Fibroblast of pulmonary artery (primary cell): Measurements from ENCODE around the gene NFKBIE.
A peak's percentile ranks its signal among the peaks of the same experiment; 100 is the strongest.

Experiments used
- DNase-seq: peaks from one replicate; pipeline ENCODE4 v3.0.0-alpha.2; 2010; ENCODE audit warnings: low read depth
- H3K4me3 ChIP-seq: replicated peaks from 2 replicates; pipeline ENCODE4 v1.5.1; 2011; ENCODE audit warnings: low read depth, mild to moderate bottlenecking, control low read depth, low read length, moderate library complexity
- TF ChIP-seq, protein P1 (sequence below): IDR thresholded peaks from 2 replicates; pipeline ENCODE4 v1.5.1; 2011; ENCODE audit warnings: mild to moderate bottlenecking, control low read depth, low read length, inconsistent platforms; ENCODE audit errors: missing control alignments

Gene NFKBIE

DNA sequence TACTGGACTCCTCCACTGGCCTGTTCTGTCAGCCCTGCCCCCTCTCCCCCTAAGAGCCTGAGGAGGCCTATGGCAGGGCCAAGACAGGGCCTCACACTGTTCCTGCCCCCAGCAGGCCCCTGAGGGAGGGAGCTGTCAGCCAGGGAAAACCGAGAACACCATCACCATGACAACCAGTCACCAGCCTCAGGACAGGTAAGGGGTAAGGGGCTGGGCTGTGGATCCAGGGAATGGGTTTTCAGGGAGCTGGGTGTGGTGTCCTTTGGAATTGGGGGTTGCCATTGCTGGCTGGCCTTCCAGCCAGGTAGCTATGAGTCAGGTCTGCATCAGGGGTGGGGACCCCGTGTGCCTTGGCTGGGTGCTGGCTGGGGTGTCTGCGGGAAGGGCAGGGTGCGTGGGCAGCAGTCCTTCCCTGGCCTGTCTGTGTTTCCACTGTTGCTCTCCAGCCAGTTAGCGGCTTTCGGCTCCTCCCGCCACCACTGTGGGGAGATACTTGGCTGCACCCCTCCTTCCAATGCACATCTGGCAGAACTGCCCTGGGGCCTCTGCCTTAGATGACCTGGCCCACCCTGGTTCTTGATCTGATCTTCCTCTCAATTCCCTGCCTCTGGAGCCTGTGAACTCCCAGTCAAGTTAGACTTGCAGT lies 38.1 kb downstream of the NFKBIE start:
- TF ChIP-seq, protein P1, sequence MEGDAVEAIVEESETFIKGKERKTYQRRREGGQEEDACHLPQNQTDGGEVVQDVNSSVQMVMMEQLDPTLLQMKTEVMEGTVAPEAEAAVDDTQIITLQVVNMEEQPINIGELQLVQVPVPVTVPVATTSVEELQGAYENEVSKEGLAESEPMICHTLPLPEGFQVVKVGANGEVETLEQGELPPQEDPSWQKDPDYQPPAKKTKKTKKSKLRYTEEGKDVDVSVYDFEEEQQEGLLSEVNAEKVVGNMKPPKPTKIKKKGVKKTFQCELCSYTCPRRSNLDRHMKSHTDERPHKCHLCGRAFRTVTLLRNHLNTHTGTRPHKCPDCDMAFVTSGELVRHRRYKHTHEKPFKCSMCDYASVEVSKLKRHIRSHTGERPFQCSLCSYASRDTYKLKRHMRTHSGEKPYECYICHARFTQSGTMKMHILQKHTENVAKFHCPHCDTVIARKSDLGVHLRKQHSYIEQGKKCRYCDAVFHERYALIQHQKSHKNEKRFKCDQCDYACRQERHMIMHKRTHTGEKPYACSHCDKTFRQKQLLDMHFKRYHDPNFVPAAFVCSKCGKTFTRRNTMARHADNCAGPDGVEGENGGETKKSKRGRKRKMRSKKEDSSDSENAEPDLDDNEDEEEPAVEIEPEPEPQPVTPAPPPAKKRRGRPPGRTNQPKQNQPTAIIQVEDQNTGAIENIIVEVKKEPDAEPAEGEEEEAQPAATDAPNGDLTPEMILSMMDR = no peak
- H3K4me3 ChIP-seq = no peak overlapping the region
- no peak for DNase-seq

DNA sequence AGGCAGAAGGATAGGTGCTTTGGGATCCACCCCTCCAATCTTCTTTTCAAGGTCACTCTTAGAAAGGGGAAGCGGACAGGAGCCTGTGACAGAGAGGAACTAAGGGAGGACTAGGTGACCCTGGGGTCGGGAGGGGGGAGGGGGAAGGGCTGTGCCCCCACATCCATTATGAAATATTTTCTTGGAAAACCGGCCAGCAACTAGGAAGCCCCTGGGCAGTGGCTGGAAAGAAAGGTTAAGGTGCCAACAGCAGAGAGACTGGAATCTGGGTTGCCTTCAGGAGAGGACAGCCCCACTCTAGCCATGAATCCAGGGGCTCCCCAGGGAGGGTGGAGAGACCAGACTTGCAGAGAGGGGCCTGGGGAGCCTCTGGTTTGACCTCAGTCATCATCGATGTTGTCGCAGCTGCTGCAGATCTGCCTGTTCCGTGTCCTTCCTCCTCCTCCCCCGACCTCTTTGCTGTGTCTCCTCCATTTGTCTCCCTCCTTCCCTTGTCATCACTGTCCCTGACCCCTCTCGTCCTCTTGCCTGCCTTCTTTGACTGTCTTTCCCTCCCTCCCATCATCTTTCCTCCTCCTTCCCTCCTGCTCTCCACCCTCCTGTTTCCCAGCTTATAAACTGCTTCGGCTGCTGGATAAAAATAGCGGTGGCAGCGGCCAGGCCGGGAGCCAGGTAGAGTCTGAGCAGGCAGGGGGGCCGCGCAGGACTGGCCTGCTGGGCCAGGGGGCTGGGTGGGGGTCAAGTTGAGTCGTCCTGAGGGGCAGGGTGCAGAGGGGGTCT lies 38.8 kb downstream of the NFKBIE start:
- TF ChIP-seq, protein P1 = no peak
- no peak for DNase-seq
- no peak overlapping the region for H3K4me3 ChIP-seq

DNA sequence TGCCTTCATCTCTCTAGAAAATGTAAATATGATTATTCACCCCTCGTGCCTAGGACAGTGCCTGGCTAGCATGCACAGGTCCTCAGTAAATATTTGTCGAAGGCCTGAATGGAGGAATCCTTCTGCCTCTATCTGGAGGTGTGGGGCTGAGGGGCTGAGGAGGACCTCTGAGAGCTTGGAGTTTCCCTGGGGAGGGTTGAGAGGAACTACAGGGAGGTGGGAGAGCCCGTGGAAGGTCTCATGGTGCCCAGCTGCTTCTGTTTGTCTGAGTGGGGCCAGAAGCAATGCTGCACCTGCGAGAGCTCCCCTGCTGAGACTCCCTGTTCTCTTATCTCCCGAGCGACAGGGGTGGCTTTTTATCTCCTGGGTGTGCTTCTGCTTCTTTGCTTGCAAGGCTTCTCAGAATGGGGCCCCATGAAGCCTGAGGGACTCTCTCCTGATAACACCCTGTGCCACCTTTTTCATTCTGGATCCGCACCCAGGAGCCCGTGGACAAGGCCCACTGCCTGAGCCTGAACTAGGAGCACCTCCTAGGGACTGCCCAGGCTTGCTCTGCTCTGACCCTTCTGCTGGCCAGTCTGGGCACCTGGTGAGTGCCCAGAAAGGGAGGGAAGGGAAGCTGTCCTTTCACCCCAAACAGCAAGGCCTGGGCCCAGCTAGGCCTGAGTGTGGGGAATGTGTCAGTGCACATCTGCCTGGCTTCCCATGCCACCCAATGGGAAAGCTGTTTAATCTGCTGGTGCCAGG lies 39.6 kb downstream of the NFKBIE start:
- H3K4me3 ChIP-seq = no peak overlapping the region
- no peak for DNase-seq
- TF ChIP-seq, protein P1 = no peak

DNA sequence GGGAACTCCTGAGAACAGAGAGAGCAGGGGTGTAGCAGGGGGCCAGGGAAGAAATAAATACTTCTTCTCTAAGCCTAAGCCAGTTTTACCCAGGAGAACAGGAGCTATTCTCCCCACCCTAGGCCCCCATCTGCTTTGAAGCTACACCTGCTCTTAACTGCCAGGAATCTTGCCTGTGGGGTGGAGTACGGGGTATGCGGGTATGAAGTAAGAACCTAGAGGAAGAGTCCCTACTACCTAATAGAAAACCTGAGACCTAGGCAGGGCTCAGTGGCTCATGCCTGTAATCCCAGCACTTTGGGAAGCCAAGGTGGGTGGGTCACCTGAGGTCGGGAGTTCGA lies 40.4 kb downstream of the NFKBIE start:
- TF ChIP-seq, protein P1 = no peak
- no peak for DNase-seq
- H3K4me3 ChIP-seq = no peak overlapping the region

DNA sequence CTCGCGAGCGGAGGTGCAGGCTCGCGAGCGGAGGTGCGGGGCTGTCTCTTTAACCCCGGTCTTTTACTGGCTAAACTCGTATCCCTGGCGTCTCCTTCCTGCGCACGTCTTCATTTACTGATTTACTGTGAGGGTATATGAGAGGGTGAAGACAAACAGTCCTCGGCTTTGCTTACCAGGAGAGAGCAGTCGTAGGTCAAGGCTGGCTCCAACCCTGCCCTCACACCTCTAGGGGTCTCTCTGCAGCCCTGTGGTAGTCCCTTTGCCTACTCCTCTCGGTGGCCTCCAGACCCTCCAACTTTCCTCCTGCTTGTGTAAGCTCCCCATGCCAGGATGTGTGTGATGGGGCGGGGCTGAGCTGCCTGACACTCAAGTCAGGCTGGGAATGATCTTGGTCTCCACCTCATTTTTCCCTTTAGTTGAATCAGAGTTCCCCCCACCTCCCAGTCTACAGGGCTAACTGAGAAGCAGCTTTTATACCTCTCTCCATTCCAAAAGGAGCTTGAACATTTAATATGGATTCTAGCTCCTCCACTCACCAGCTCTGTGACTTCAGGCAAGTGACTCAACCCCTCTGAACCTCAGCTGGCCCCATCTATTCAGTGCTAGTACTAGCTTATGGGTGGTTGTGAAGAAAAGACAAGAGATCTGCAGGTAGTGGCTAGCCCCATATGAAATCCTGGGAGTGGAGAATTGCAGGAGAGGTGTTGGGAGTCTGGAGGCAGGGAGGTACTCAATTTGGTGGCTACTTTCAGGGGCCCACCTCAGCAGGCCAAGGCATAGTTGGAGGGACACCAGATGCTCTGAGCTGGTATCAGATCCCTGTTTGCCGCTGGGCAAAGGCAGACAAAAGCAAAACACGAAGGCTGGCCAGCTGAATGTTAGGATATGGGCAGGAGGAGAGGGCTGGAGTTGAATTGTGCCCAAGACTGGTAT lies 41.1 kb downstream of the NFKBIE start:
- DNase-seq = no peak
- peak overlapping the region; percentile 52 for H3K4me3 ChIP-seq
- TF ChIP-seq, protein P1 = no peak

DNA sequence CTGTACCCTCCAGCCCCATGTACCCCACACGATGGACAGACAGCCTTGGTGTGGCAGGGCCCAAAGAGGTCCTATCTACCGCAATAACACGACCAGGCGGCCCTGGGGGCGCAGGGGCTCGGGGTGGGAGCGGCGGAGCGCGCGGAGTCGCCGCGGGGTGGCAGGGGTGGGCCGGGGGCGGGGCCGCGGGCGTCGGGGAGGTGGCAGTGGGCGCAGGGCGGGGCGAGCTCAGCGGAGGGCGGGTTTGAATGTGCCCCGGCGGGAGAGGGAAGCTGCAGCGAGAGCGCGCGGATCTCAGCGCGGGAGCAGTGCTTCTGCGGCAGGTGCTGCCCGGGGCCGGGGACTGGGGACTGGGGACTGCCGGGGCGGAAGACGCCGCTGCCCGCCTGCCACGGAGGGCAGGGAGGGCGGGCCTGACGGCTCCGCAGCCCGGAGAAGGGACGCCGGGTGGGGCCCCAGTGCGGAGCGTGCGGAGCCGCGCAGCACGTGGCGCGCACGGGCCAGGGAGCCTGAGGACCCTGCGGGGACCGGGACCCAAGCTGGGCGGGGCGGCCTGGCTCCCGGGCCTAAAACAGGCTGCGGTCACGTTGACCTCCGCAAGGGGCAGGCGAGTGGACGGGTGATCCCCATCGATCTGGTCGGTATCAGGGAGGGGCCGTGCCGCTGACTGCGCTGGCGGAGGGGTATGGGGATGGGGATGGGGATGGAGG lies 41.9 kb downstream of the NFKBIE start, which contains the start of gene SLC29A1:
SLC29A1 (plus strand) TSS at position 277 of the 710 bp plus-strand sequence. CDS start 3,719 bp downstream, outside the sequence.
- H3K4me3 ChIP-seq = peak within 1 kb of the TSS; percentile 52
- TF ChIP-seq, protein P1 = no peak
- DNase-seq = peak; percentile 39
